OCI-M1 (cell line): ENCODE measurements around the gene POR.
"Not testable (repeated sequence)": the region's sequence is repeated elsewhere in the genome, so short reads cannot be mapped to it uniquely, and the experiment has no call there.

Experiments
- DNase-seq: peaks from one replicate; lab custom pipeline; 2025; lab: John Stamatoyannopoulos, UW

The POR gene

GRCh38 chr7:75914655-75915415 lies at the start of gene POR:
POR (plus strand) TSS chr7:75915155; CDS start chr7:75954002, 38,847 bp downstream.
- DNase-seq, result peak; percentile 97

GRCh38 chr7:75866114-75866488 lies 48.9 kb upstream of the POR start:
- DNase-seq, result no peak

GRCh38 chr7:75866489-75867389 lies 48.2 kb upstream of the POR start:
- peak; percentile 83 for DNase-seq

GRCh38 chr7:75867390-75867717 lies 47.6 kb upstream of the POR start:
- no peak for DNase-seq

- DNase-seq, result no peak
Observed at GRCh38 chr7:75868153-75868552, 46.8 kb upstream of the POR start.

- DNase-seq, result no peak
Observed at GRCh38 chr7:75869776-75870379, 45.1 kb upstream of the POR start.

- no peak for DNase-seq
Observed at GRCh38 chr7:75870557-75871161, 44.3 kb upstream of the POR start.

- DNase-seq, result no peak
Observed at GRCh38 chr7:75872073-75872782, 42.7 kb upstream of the POR start.

GRCh38 chr7:75874180-75874579 lies 40.8 kb upstream of the POR start:
- DNase-seq, result not testable (repeated sequence)

- DNase-seq, result no peak
Observed at GRCh38 chr7:75875113-75876080, 39.6 kb upstream of the POR start.

- DNase-seq, result peak; percentile 39
Observed at GRCh38 chr7:75876126-75876881, 38.7 kb upstream of the POR start.

- no peak for DNase-seq
Observed at GRCh38 chr7:75878312-75878768, 36.6 kb upstream of the POR start.

- DNase-seq, result peak; percentile 98
Observed at GRCh38 chr7:75878769-75879611, 36.0 kb upstream of the POR start, which contains the start of gene RHBDD2. RHBDD2 (plus strand) TSS chr7:75879034; CDS start chr7:75879083, 49 bp downstream.

GRCh38 chr7:75879771-75880184 lies 35.2 kb upstream of the POR start:
- peak; percentile 77 for DNase-seq

GRCh38 chr7:75880242-75880641 lies 34.7 kb upstream of the POR start:
- DNase-seq, result no peak

- DNase-seq, result no peak
Observed at GRCh38 chr7:75881436-75882095, 33.4 kb upstream of the POR start.

GRCh38 chr7:75883265-75883824 lies 31.6 kb upstream of the POR start:
- not testable (repeated sequence) for DNase-seq

- no peak for DNase-seq
Observed at GRCh38 chr7:75884476-75884875, 30.5 kb upstream of the POR start.
